Smooth muscle cell (in vitro differentiated cells): ENCODE results near the gene PRELP. TPM values are rescaled to one million over a fixed set of nuclear protein-coding genes. Genes with fewer than 3 reads are reported as not detected.

Experiments
- DNase-seq: peaks from one replicate; lab custom pipeline; 2025; ENCODE audit not compliant: unreplicated experiment; lab: John Stamatoyannopoulos, UW
- H2AFZ ChIP-seq: fragments of 200-600 bp; sonication (generic); 2 replicates; pipeline ENCODE4 v1.6.0; 2016; ENCODE audit warnings: antibody characterized with exemption, low read depth, mild to moderate bottlenecking
- H3F3A ChIP-seq: fragments of 200-600 bp; sonication (generic); 2 replicates; pipeline ENCODE4 v1.6.0; 2017; ENCODE audit warnings: antibody characterized with exemption, low read depth
- H3K27ac ChIP-seq: fragments of 200-600 bp; sonication (generic); 2 replicates; pipeline ENCODE4 v1.5.1; 2016; ENCODE audit warnings: low read depth, mild to moderate bottlenecking
- H3K27me3 ChIP-seq: fragments of 200-600 bp; sonication (generic); 2 replicates; pipeline ENCODE4 v1.6.1; 2016; ENCODE audit warnings: low read depth, mild to moderate bottlenecking
- H3K36me3 ChIP-seq: fragments of 200-600 bp; sonication (generic); 2 replicates; pipeline ENCODE4 v1.5.1; 2016; ENCODE audit warnings: low read depth
- H3K4me1 ChIP-seq: fragments of 200-600 bp; sonication (generic); 2 replicates; pipeline ENCODE4 v1.5.1; 2016; ENCODE audit warnings: low read depth
- H3K4me2 ChIP-seq: fragments of 200-600 bp; sonication (generic); 2 replicates; pipeline ENCODE4 v1.6.0; 2016; ENCODE audit warnings: mild to moderate bottlenecking
- H3K4me3 ChIP-seq: fragments of 200-600 bp; sonication (generic); 2 replicates; pipeline ENCODE4 v1.5.1; 2016; ENCODE audit warnings: mild to moderate bottlenecking
- H3K79me2 ChIP-seq: fragments of 200-600 bp; sonication (generic); 2 replicates; pipeline ENCODE4 v1.6.0; 2016; ENCODE audit warnings: low read depth, mild to moderate bottlenecking
- H3K9ac ChIP-seq: fragments of 200-600 bp; sonication (generic); 2 replicates; pipeline ENCODE4 v1.6.0; 2016; ENCODE audit warnings: low read depth
- H3K9me3 ChIP-seq: fragments of 200-600 bp; sonication (generic); replicated peaks from 2 replicates; pipeline ENCODE4 v1.5.1; 2016; ENCODE audit warnings: low read depth
- H4K20me1 ChIP-seq: fragments of 200-600 bp; sonication (generic); 2 replicates; pipeline ENCODE4 v1.6.0; 2016; ENCODE audit warnings: low read depth
- WGBS: methylation state at CpG from one replicate; pipeline ENCODE4 v1.1.7; 2016; ENCODE audit warnings: low lambda C conversion rate; 5-methylcytosine and 5-hydroxymethylcytosine counted together
- polyA plus RNA-seq: library from polyadenylated mRNA; unstranded; fragments of >200 nt; fragmentation: Nextera tagmentation; extraction: Ambion mirVana; gene quantifications from 2 replicates; pipeline ENCODE4 v1.2.1, GENCODE V29; 2016
- total RNA-seq: library from RNA; depleted of rRNA; stranded (reverse); fragments of >200 nt; gene quantifications from 2 replicates; pipeline ENCODE4 v1.2.3, GENCODE V29; 2014
- TF ChIP-seq, protein P1 (sequence below): fragments of 200-600 bp; sonication (generic); IDR thresholded peaks from 2 replicates; pipeline ENCODE4 v1.5.1; 2017; ENCODE audit warnings: borderline replicate concordance, mild to moderate bottlenecking, antibody characterized with exemption; ENCODE audit not compliant: insufficient read depth, poor library complexity, severe bottlenecking

The PRELP gene
- total RNA-seq (0.04 and 0.31 TPM in 2 replicates), polyA plus RNA-seq (1.6 and 2.1 TPM in 2 replicates)

DNA sequence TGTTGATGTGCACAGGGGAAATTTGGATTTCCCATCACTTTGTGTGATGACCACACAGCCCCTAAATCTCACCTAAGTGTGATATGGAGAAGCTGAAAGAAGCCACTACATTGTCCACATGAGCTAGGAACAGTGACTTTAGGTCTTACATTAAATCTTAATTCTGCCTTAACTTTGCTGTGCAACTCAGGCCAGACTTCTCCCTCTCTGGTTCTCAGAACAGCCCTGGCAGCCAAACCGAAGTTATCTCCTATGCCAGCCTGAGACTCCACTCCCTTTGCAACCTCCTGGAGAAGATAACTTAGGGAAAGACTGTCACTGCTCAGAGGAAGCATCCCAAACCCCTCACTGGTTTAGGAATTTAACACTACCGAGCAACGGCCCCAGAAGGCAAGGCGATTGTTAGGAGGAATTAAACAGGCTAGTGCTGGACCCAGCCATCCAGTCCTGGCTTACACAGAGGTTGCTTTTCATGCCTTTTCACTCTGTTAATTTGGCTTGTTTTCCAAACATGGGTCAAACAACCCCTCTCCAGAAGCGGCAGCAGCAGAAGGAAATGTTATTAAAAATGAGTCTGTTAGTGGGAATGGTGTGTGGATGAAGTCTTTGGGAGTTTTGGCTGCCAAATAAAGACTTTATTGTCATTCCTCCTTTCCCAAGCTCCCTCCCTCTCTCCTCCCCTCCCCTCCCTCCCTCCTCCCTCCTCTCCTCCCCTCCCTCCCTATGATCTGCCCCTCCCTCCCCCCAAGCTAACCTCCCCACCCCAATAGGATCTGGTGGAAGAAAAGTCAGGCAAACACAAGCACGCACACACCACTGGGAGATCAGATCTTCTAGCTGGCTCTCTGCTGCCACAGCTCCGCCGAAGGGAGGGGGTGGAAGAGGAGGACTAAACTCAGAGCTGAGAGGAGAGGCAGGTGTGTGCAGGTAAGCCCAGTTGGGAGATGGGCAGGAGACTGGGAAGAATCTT is at the start of gene PRELP:
PRELP (plus strand) TSS at position 795 of the 970 bp plus-strand sequence. CDS start 7,379 bp downstream, outside the sequence.
- Histone ChIP-seq H3K4me1 (peaks cover 25% of the 10 kb centered on the region), H3K27me3 (no peaks in the 10 kb centered on the region), H3K27ac (no peak within 1 kb of the TSS), H3K36me3 (no peaks in the 10 kb centered on the region), H3K4me3 (no peak within 1 kb of the TSS), H4K20me1 (no peaks in the 10 kb centered on the region), H3K9ac (no peak within 1 kb of the TSS), H2AFZ (peak within 1 kb of the TSS; percentile 76), H3K4me2 (peak within 1 kb of the TSS; percentile 66), H3K79me2 (no peaks in the 10 kb centered on the region), H3F3A (peaks cover 17% of the 10 kb centered on the region), H3K9me3 (no peaks in the 10 kb centered on the region)
- no peak for DNase-seq
- TF ChIP-seq, protein P1, sequence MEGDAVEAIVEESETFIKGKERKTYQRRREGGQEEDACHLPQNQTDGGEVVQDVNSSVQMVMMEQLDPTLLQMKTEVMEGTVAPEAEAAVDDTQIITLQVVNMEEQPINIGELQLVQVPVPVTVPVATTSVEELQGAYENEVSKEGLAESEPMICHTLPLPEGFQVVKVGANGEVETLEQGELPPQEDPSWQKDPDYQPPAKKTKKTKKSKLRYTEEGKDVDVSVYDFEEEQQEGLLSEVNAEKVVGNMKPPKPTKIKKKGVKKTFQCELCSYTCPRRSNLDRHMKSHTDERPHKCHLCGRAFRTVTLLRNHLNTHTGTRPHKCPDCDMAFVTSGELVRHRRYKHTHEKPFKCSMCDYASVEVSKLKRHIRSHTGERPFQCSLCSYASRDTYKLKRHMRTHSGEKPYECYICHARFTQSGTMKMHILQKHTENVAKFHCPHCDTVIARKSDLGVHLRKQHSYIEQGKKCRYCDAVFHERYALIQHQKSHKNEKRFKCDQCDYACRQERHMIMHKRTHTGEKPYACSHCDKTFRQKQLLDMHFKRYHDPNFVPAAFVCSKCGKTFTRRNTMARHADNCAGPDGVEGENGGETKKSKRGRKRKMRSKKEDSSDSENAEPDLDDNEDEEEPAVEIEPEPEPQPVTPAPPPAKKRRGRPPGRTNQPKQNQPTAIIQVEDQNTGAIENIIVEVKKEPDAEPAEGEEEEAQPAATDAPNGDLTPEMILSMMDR = no peak
- WGBS = 12% methylated on average over 8 of the region's 8 CpGs

- H3K9ac ChIP-seq = no peak overlapping the region
These were observed 49.2 kb upstream of the PRELP start for GRCh38 chr1:203426366-203426765.

GRCh38 chr1:203426870-203427269 is 48.7 kb upstream of the PRELP start:
- no peak overlapping the region for H3K9ac ChIP-seq
- no peak overlapping the region for H3K27ac ChIP-seq
- 96% methylated on average over 2 of the region's 2 CpGs for WGBS
- no peak overlapping the region for H3K4me2 ChIP-seq
- no peaks in the 10 kb centered on the region for H4K20me1 ChIP-seq
- no peak overlapping the region for H3K4me3 ChIP-seq
- H3K36me3 ChIP-seq = no peaks in the 10 kb centered on the region
- H3F3A ChIP-seq = peaks cover 10% of the 10 kb centered on the region
- no peaks in the 10 kb centered on the region for H3K4me1 ChIP-seq
- TF ChIP-seq, protein P1 = no peak
- DNase-seq = no peak
- H2AFZ ChIP-seq = no peak overlapping the region
- no peaks in the 10 kb centered on the region for H3K79me2 ChIP-seq
- no peaks in the 10 kb centered on the region for H3K9me3 ChIP-seq
- H3K27me3 ChIP-seq = peaks cover 5% of the 10 kb centered on the region

More at GRCh38 chr1:203426366-203426765, 49.2 kb upstream of the PRELP start:
- TF ChIP-seq, protein P1 = no peak
- Histone ChIP-seq H3K9me3 (no peaks in the 10 kb centered on the region), H3K36me3 (no peaks in the 10 kb centered on the region), H4K20me1 (no peaks in the 10 kb centered on the region), H3K4me1 (no peaks in the 10 kb centered on the region), H3K4me2 (no peak overlapping the region), H3K27me3 (peaks cover 5% of the 10 kb centered on the region), H3F3A (peaks cover 10% of the 10 kb centered on the region), H2AFZ (no peak overlapping the region), H3K4me3 (no peak overlapping the region), H3K27ac (no peak overlapping the region), H3K79me2 (no peaks in the 10 kb centered on the region)
- DNase-seq = no peak
- 86% methylated on average over 5 of the region's 5 CpGs for WGBS
